ENCODE data around the gene USP37. TPM values are rescaled to one million over a fixed set of nuclear protein-coding genes. Genes with fewer than 3 reads are reported as not detected.

USP37 gene
- polyA plus RNA-seq, 2 of the 4 experiments (the other 2 are of a cell fraction) = 5.1 to 12.8 TPM

- Histone ChIP-seq H3K4me2 (no peak overlapping the region), H3K4me3 (no peak overlapping the region), H3K27ac (no peak overlapping the region), H3K9me3 (no peaks in the 10 kb centered on the region), H3K4me1 (no peaks in the 10 kb centered on the region)
- ATAC-seq (no peak), FAIRE-seq (no peak), DNase-seq (ENCODE audit: low read depth in 1 of 2, low spot score in 1 of 2) (no peak)
- ChIA-PET CTCF (interaction anchor here (0.5 kb wide), 1 partner anchor 116 kb away, joined by 3 read pairs; no protein-coding TSS in a partner anchor), POLR2A (no interaction called here)
- WGBS (ENCODE audit: missing lambda C conversion rate) = 81% methylated on average over 2 of the region's 2 CpGs
- no peak for TF ChIP-seq NR3C1 (IDR thresholded peaks at IDR 0.05)
- TF ChIP-seq TP53 (CRISPR knock-in tag; IDR thresholded peaks at IDR 0.05) = no peak
- TF ChIP-seq FOSB (CRISPR knock-in tag; IDR thresholded peaks at IDR 0.05) = no peak
- no peak for TF ChIP-seq ATOH8 (CRISPR knock-in tag; IDR thresholded peaks at IDR 0.05; ENCODE audit: low read depth)
- no peak for TF ChIP-seq KDM5A (IDR thresholded peaks at IDR 0.05)
- TF ChIP-seq JUNB (IDR thresholded peaks at IDR 0.05) = no peak
- TF ChIP-seq JUN (IDR thresholded peaks at IDR 0.05) = no peak
- no peak for TF ChIP-seq GATA3 (IDR thresholded peaks at IDR 0.05; ENCODE audit: borderline replicate concordance)
- TF ChIP-seq TFCP2L1 (CRISPR knock-in tag; IDR thresholded peaks at IDR 0.05) = no peak
- no peak for TF ChIP-seq CTCF (IDR thresholded peaks at IDR 0.05)
- TF ChIP-seq RFX5 (IDR thresholded peaks at IDR 0.05) = no peak
- TF ChIP-seq MYC (IDR thresholded peaks at IDR 0.05; ENCODE audit: borderline replicate concordance, low read length) = no peak
- no peak for TF ChIP-seq BHLHE40 (IDR thresholded peaks at IDR 0.05; ENCODE audit: low read depth, low read length)
- no peak for TF ChIP-seq EP300 (IDR thresholded peaks at IDR 0.05)
- no peak for TF ChIP-seq POLR2AphosphoS2 (conservative IDR thresholded peaks at IDR 0.05; ENCODE audit: low read length)
- TF ChIP-seq FOSL2 (IDR thresholded peaks at IDR 0.05) = no peak
- no peak for TF ChIP-seq FOSL2 (CRISPR knock-in tag; IDR thresholded peaks at IDR 0.05)
- TF ChIP-seq CBX2 (IDR thresholded peaks at IDR 0.05; ENCODE audit: borderline replicate concordance, low read depth) = no peak
- TF ChIP-seq BCL3 (IDR thresholded peaks at IDR 0.05) = no peak
These were observed 66.5 kb downstream of the USP37 start for GRCh38 chr2:218501665-218502064.

GRCh38 chr2:218500501-218501060, 67.6 kb downstream of the USP37 start:
- Histone ChIP-seq H3K9me3 (no peaks in the 10 kb centered on the region), H3K4me2 (no peak overlapping the region), H3K4me3 (no peak overlapping the region), H3K4me1 (no peaks in the 10 kb centered on the region), H3K27ac (no peak overlapping the region)
- no peak for FAIRE-seq
- ATAC-seq = no peak
- CTCF ChIA-PET = interaction anchor here (1.0 to 1.5 kb wide), 2 partner anchors 10 to 51 kb away, joined by 3 read pairs; no protein-coding TSS in a partner anchor
- WGBS (ENCODE audit: missing lambda C conversion rate) = 97% methylated on average over 10 of the region's 10 CpGs
- POLR2A ChIA-PET = no interaction called here
- TF ChIP-seq ELK1 (IDR thresholded peaks at IDR 0.05; ENCODE audit: low read depth, low read length) (no peak), FOXS1 (CRISPR knock-in tag; IDR thresholded peaks at IDR 0.05) (no peak), HEYL (CRISPR knock-in tag; IDR thresholded peaks at IDR 0.05) (no peak), TP53 (CRISPR knock-in tag; IDR thresholded peaks at IDR 0.05) (no peak), BHLHE40 (IDR thresholded peaks at IDR 0.05; ENCODE audit: low read depth, low read length) (no peak), E2F6 (IDR thresholded peaks at IDR 0.05; ENCODE audit: borderline replicate concordance, low read depth) (no peak), ZNF302 (CRISPR knock-in tag; IDR thresholded peaks at IDR 0.05) (no peak), RARB (CRISPR knock-in tag; IDR thresholded peaks at IDR 0.05) (no peak), HDAC2 (IDR thresholded peaks at IDR 0.05) (no peak), EHMT2 (IDR thresholded peaks at IDR 0.05; ENCODE audit: low read depth) (no peak)
- DNase-seq (ENCODE audit: low read depth in 1 of 2, low spot score in 1 of 2) = no peak
